ENCODE data around the gene SLC12A8.

Gene SLC12A8

GRCh38 chr3:125069968-125070745 is 142.4 kb downstream of the SLC12A8 start:
- no peak for DNase-seq

- no peak for DNase-seq
Measured at GRCh38 chr3:125069452-125069851, 143.1 kb downstream of the SLC12A8 start.

GRCh38 chr3:125068265-125068664 is 144.3 kb downstream of the SLC12A8 start:
- no peak for DNase-seq

- DNase-seq = no peak
Measured at GRCh38 chr3:125067225-125067624, 145.3 kb downstream of the SLC12A8 start.

GRCh38 chr3:125062904-125063618 is 149.5 kb downstream of the SLC12A8 start:
- no peak for DNase-seq

- no peak for DNase-seq
Measured at GRCh38 chr3:125061646-125062045, 150.9 kb downstream of the SLC12A8 start.

- no peak for DNase-seq
Measured at GRCh38 chr3:125061170-125061569, 151.4 kb downstream of the SLC12A8 start.

- no peak for DNase-seq
Measured at GRCh38 chr3:125059488-125060245, 152.9 kb downstream of the SLC12A8 start.

- DNase-seq = no peak
Measured at GRCh38 chr3:125058959-125059358, 153.6 kb downstream of the SLC12A8 start.

- DNase-seq = no peak
Measured at GRCh38 chr3:125058529-125058928, 154.0 kb downstream of the SLC12A8 start.

GRCh38 chr3:125057186-125057850 is 155.2 kb downstream of the SLC12A8 start:
- DNase-seq = no peak

GRCh38 chr3:125055913-125056745 is 156.4 kb downstream of the SLC12A8 start, which contains the start of gene HEG1:
TSS of gene HEG1 (minus strand) at chr3:125055997. CDS start at chr3:125055890, 107 bp downstream.
- peak; percentile 73 for DNase-seq

- DNase-seq = no peak
Measured at GRCh38 chr3:125055331-125055912, 157.1 kb downstream of the SLC12A8 start.

- no peak for DNase-seq
Measured at GRCh38 chr3:125054449-125055329, 157.9 kb downstream of the SLC12A8 start.

- DNase-seq = no peak
Measured at GRCh38 chr3:125054062-125054448, 158.5 kb downstream of the SLC12A8 start.

- DNase-seq = no peak
Measured at GRCh38 chr3:125053304-125053699, 159.2 kb downstream of the SLC12A8 start.

GRCh38 chr3:125052624-125053303 is 159.8 kb downstream of the SLC12A8 start:
- no peak for DNase-seq

- DNase-seq = peak; percentile 64
Measured at GRCh38 chr3:125051715-125052581, 160.6 kb downstream of the SLC12A8 start.

GRCh38 chr3:125051205-125051604 is 161.3 kb downstream of the SLC12A8 start:
- no peak for DNase-seq
